Panc1 (cell line): Measurements from ENCODE around the gene FBN1. TPM values are rescaled to one million over a fixed set of nuclear protein-coding genes. Genes with fewer than 3 reads are reported as not detected.

Experiments
- ATAC-seq: fragments of 200-7000 bp; cut with Tn5 transposase; 2 replicates; pipeline ENCODE4 v1.9.1; 2020; ENCODE audit warnings: mild to moderate bottlenecking, moderate library complexity
- BruUV-seq: library from RNA; stranded (reverse); fragments of 400-500 nt; replicated peaks from 2 replicates; lab custom pipeline; 2021; lab: Mats Ljungman, UMichigan
- CTCF ChIA-PET: fragments of 300-600 bp; sonication (Branson Sonifier 250); formaldehyde crosslinking; loops from one replicate; lab custom pipeline; 2022; ENCODE audit warnings: antibody characterized with exemption; lab: Charles Lee
- POLR2A ChIA-PET: fragments of 300-600 bp; sonication (Branson Sonifier 250); formaldehyde crosslinking; loops from one replicate; lab custom pipeline; 2022; ENCODE audit warnings: antibody characterized with exemption; lab: Charles Lee
- DNase-seq: peaks from one replicate; pipeline ENCODE4 v3.0.0-alpha.2; 2010; ENCODE audit warnings: low read depth, low spot score
- H3K27ac ChIP-seq: 2 replicates; pipeline ENCODE4 v1.5.1; 2011; ENCODE audit warnings: mild to moderate bottlenecking, low read length, inconsistent platforms
- H3K27me3 ChIP-seq: fragments of 200-500 bp; sonication (Bioruptor generic); 2 replicates; pipeline ENCODE4 v1.6.0; 2014; ENCODE audit warnings: low read length, inconsistent platforms; ENCODE audit not compliant: control insufficient read depth, insufficient read depth
- H3K36me3 ChIP-seq: fragments of 200-500 bp; sonication (Bioruptor generic); 2 replicates; pipeline ENCODE4 v1.5.1; 2014; ENCODE audit warnings: inconsistent platforms, mild to moderate bottlenecking, low read length, moderate library complexity; ENCODE audit not compliant: control insufficient read depth, insufficient read depth
- H3K4me1 ChIP-seq: 2 replicates; pipeline ENCODE4 v1.5.1; 2011; ENCODE audit warnings: inconsistent platforms, mild to moderate bottlenecking, low read length, moderate library complexity; ENCODE audit not compliant: control insufficient read depth, insufficient read depth
- H3K4me3 ChIP-seq, 2 experiments: 2 replicates each; pipeline ENCODE4 v1.5.1; 2011 to 2012; ENCODE audit warnings: low read depth in 2 of 2, low read length in 2 of 2, mild to moderate bottlenecking in 2 of 2, inconsistent platforms in 1 of 2, moderate library complexity in 1 of 2
- H3K9me3 ChIP-seq: fragments of 200-500 bp; sonication (Bioruptor generic); 2 replicates; pipeline ENCODE4 v1.5.1; 2014; ENCODE audit warnings: low read depth, mild to moderate bottlenecking, inconsistent platforms, low read length, moderate library complexity; ENCODE audit not compliant: control insufficient read depth, insufficient read depth
- CTCF ChIP-seq: fragments of 450-650 bp; IDR thresholded peaks from 2 replicates; pipeline ENCODE4 v1.5.1; 2017; ENCODE audit warnings: mild to moderate bottlenecking
- POLR2AphosphoS5 ChIP-seq: IDR thresholded peaks from 2 replicates; pipeline ENCODE4 v1.6.1; 2012; ENCODE audit warnings: mild to moderate bottlenecking, low read depth, low read length, moderate library complexity
- SIN3A ChIP-seq: IDR thresholded peaks from 2 replicates; pipeline ENCODE4 v1.6.1; 2012; ENCODE audit warnings: low read depth, mild to moderate bottlenecking, low read length, moderate library complexity, borderline replicate concordance; ENCODE audit not compliant: insufficient read depth
- TCF7L2 ChIP-seq: IDR thresholded peaks from 2 replicates; pipeline ENCODE4 v1.6.1; 2011; ENCODE audit warnings: mild to moderate bottlenecking, low read depth, low read length, inconsistent platforms
- in situ Hi-C: cut with HindIII; loops from 2 replicates; pipeline ENCODE4 v1.10.0; 2016; ENCODE audit warnings: low sequenced_read_pairs, low pct_unique_long_range_greater_than_20kb
- intact Hi-C: fragments of 100-400 bp; cut with micrococcal nuclease; formaldehyde crosslinking; loops from one replicate; pipeline ENCODE4 v1.10.0; 2022; ENCODE audit not compliant: unreplicated experiment
- total RNA-seq: library from RNA; stranded (reverse); gene quantifications from one replicate; pipeline ENCODE4 v1.2.1, GENCODE V29; 2021; ENCODE audit not compliant: unreplicated experiment
- TF ChIP-seq, protein P1 (sequence below), 2 experiments: IDR thresholded peaks; 2 replicates each; pipeline ENCODE4 v1.6.1; 2011 to 2012; ENCODE audit warnings: low read depth in 2 of 2, control low read depth in 1 of 2, low read length in 1 of 2, mild to moderate bottlenecking in 1 of 2, moderate library complexity in 1 of 2; ENCODE audit not compliant: insufficient read depth in 1 of 2

Gene FBN1
- total RNA-seq, 1 experiment from 2014 or later: 0.46 TPM

DNA sequence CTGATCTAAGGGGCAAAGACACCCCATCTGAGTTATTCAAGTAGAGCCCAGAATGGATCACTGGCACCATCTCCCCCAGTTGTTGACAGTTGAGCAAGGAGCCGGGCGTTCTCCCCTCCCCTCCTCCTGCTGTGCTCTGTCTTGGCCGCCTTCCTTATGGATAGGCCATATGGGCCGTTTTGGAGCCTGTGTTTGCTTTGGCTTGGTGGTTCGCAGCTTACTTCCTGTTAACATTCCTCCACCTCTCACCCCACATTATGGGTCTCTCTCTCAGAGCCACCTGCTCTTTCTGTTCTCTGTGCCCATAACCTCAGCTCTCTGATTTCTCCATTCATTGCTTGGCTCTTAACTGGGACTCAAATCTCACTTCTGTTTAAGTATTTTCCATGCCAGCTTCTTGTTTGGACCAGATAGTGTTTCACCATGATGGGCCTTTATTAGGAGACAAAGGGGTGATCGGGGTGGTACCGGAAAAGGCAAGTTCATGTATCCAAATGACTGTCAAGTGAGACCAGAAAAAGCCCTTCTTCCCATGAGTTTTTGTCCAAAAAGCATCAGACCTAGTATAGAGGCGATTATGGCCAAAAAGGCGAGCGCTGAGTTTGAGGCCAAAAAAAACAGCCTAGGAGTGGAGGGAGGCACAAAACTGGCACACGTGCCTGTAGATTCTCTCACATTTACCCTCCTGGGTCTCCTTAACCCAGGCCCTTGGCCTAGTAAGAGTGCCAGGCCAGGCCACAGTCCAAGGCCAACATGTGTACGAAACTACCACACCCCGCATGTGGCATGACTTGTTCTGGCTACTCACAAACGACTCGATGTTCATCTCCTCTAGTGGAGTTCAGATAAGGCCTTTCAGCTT lies 251.6 kb downstream of the FBN1 start:
- intact Hi-C loops: no loop called here

GRCh38 chr15:48392356-48392755 lies 253.2 kb downstream of the FBN1 start:
- Histone ChIP-seq H3K36me3 (no peaks in the 10 kb centered on the region), H3K9me3 (no peaks in the 10 kb centered on the region), H3K4me3 (no peak overlapping the region), H3K4me1 (no peaks in the 10 kb centered on the region), H3K27ac (no peak overlapping the region), H3K27me3 (no peaks in the 10 kb centered on the region)
- TF ChIP-seq POLR2AphosphoS5 (no peak), CTCF (no peak), SIN3A (no peak), TCF7L2 (no peak)
- TF ChIP-seq, protein P1, sequence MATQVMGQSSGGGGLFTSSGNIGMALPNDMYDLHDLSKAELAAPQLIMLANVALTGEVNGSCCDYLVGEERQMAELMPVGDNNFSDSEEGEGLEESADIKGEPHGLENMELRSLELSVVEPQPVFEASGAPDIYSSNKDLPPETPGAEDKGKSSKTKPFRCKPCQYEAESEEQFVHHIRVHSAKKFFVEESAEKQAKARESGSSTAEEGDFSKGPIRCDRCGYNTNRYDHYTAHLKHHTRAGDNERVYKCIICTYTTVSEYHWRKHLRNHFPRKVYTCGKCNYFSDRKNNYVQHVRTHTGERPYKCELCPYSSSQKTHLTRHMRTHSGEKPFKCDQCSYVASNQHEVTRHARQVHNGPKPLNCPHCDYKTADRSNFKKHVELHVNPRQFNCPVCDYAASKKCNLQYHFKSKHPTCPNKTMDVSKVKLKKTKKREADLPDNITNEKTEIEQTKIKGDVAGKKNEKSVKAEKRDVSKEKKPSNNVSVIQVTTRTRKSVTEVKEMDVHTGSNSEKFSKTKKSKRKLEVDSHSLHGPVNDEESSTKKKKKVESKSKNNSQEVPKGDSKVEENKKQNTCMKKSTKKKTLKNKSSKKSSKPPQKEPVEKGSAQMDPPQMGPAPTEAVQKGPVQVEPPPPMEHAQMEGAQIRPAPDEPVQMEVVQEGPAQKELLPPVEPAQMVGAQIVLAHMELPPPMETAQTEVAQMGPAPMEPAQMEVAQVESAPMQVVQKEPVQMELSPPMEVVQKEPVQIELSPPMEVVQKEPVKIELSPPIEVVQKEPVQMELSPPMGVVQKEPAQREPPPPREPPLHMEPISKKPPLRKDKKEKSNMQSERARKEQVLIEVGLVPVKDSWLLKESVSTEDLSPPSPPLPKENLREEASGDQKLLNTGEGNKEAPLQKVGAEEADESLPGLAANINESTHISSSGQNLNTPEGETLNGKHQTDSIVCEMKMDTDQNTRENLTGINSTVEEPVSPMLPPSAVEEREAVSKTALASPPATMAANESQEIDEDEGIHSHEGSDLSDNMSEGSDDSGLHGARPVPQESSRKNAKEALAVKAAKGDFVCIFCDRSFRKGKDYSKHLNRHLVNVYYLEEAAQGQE (IDR thresholded peaks at IDR 0.05; ENCODE audit: insufficient read depth in 1 of 2, low read depth in 2 of 2, low read length in 1 of 2): no peak
- BruUV-seq: no TSS peak
- intact Hi-C loops: no loop called here
- no peak for ATAC-seq
- no peak for DNase-seq
- POLR2A ChIA-PET: no interaction called here
- CTCF ChIA-PET: no interaction called here
- in situ Hi-C loops: no loop called here

More for the DNA sequence above, 251.6 kb downstream of the FBN1 start:
- no peak overlapping the region for H3K4me3 ChIP-seq
- ATAC-seq (no peak), DNase-seq (no peak)
- in situ Hi-C loops: no loop called here
- H3K4me1 ChIP-seq: no peaks in the 10 kb centered on the region
- TF ChIP-seq CTCF (no peak), TCF7L2 (no peak), POLR2AphosphoS5 (no peak), SIN3A (no peak)
- TF ChIP-seq, protein P1 (IDR thresholded peaks at IDR 0.05; ENCODE audit: insufficient read depth in 1 of 2, low read depth in 2 of 2, low read length in 1 of 2): no peak
- no peaks in the 10 kb centered on the region for H3K9me3 ChIP-seq
- CTCF ChIA-PET: no interaction called here
- H3K27ac ChIP-seq: no peak overlapping the region
- POLR2A ChIA-PET: no interaction called here
- no TSS peak for BruUV-seq
- no peaks in the 10 kb centered on the region for H3K27me3 ChIP-seq
- no peaks in the 10 kb centered on the region for H3K36me3 ChIP-seq
